Measurements from ENCODE around the gene TMEM106A. TPM values are rescaled to one million over a fixed set of nuclear protein-coding genes. Genes with fewer than 3 reads are reported as not detected.

TMEM106A gene
- total and polyA plus RNA-seq, 2 of the 13 experiments (the other 11 are each of a cell fraction or from before 2014, with no cell fraction given) = 16.9 to 35.9 TPM

DNA sequence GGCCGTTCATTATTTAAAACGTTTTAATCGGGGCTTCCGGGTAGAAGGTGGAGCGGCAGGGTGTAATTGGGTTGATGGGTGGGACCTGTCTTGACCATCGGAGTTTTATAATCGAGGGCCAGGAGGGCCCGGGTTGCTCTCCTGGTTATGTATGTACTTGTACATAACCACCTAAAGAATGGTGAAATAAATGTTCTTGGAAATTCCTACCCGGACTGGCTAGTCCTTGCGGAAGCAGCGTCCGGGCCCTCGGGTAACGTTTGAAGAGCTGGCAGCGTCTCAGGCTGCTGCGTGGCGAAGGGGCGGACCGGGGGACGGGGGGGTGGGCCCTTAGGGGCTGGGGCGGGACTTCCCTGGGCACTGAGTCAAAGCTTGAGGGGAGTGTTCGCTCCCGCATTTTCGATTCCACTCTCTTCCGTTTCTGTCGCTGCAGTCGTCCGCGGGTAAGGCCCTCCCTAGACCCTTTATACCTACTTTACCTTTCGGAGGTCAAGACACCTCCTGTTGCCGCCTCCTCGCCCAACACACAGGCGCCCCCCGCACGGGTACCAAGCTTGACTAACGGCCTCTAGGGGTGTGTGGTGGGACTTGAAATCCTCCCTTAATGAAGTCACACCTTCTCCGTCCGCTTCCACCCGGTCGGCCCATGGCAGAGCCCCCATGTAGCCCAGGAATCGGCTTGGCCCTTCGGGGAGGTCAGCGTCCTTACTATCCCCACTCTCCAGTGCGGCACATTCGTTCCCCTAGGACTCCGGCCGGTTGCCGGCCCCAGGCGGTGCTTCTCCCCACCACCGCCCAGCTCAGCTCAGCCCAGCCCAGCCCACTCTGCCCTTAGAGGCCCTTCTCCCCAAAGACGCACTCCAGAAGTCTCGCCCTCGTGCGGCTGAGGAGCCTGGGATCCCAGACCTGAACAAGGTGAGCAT lies at the start of gene TMEM106A (continued):
- TF ChIP-seq TEF (CRISPR knock-in tag; IDR thresholded peaks at IDR 0.05) (peak; percentile 49; the same call in 1 of the 2 replicates), PITX1 (CRISPR knock-in tag; IDR thresholded peaks at IDR 0.05) (peak; percentile 49; the same call in 1 of the 2 replicates), ZNF546 (CRISPR knock-in tag; conservative IDR thresholded peaks at IDR 0.05) (no peak), NR2F6 (IDR thresholded peaks at IDR 0.05) (no peak; the same call in 1 of the 2 replicates), NR2F6 (CRISPR knock-in tag; IDR thresholded peaks at IDR 0.05) (peak; percentile 56), ARHGAP35 (CRISPR knock-in tag; IDR thresholded peaks at IDR 0.05; ENCODE audit: borderline replicate concordance) (0 out of 2 replicates have a peak, but pooled peaks have one; percentile 61), KDM5A (IDR thresholded peaks at IDR 0.05; ENCODE audit: borderline replicate concordance, low read length) (no peak), GABPA (IDR thresholded peaks at IDR 0.05; ENCODE audit: low read depth, low read length) (no peak), GABPA (CRISPR knock-in tag; IDR thresholded peaks at IDR 0.05; ENCODE audit: low read depth) (peak; percentile 59), SMARCE1 (IDR thresholded peaks at IDR 0.05; ENCODE audit: borderline replicate concordance) (no peak), ZNF740 (CRISPR knock-in tag; IDR thresholded peaks at IDR 0.05) (peak; percentile 38; the same call in 1 of the 2 replicates), HDAC6 (IDR thresholded peaks at IDR 0.05; ENCODE audit: low read depth, low read length) (no peak), NBN (conservative IDR thresholded peaks at IDR 0.05) (no peak), KLF6 (CRISPR knock-in tag; IDR thresholded peaks at IDR 0.05) (no peak), ELF4 (CRISPR knock-in tag; IDR thresholded peaks at IDR 0.05; ENCODE audit: borderline replicate concordance) (peak; percentile 82; the same call in 1 of the 2 replicates), BRD4 (CRISPR knock-in tag; IDR thresholded peaks at IDR 0.05) (no peak), ZNF256 (CRISPR knock-in tag; conservative IDR thresholded peaks at IDR 0.05) (no peak; the same call in 1 of the 2 replicates), PHF5A (CRISPR knock-in tag; IDR thresholded peaks at IDR 0.05; ENCODE audit: low read depth, unreplicated experiment) (peak; percentile 12)
- TF ChIP-seq, protein P1, sequence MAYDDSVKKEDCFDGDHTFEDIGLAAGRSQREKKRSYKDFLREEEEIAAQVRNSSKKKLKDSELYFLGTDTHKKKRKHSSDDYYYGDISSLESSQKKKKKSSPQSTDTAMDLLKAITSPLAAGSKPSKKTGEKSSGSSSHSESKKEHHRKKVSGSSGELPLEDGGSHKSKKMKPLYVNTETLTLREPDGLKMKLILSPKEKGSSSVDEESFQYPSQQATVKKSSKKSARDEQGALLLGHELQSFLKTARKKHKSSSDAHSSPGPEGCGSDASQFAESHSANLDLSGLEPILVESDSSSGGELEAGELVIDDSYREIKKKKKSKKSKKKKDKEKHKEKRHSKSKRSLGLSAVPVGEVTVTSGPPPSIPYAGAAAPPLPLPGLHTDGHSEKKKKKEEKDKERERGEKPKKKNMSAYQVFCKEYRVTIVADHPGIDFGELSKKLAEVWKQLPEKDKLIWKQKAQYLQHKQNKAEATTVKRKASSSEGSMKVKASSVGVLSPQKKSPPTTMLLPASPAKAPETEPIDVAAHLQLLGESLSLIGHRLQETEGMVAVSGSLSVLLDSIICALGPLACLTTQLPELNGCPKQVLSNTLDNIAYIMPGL (CRISPR knock-in tag; IDR thresholded peaks at IDR 0.05; ENCODE audit: borderline replicate concordance in 1 of 2, low read depth in 1 of 2) = peak; percentile 64 to 72; a peak in 2 of 4 replicates
- TF ChIP-seq, protein P2, sequence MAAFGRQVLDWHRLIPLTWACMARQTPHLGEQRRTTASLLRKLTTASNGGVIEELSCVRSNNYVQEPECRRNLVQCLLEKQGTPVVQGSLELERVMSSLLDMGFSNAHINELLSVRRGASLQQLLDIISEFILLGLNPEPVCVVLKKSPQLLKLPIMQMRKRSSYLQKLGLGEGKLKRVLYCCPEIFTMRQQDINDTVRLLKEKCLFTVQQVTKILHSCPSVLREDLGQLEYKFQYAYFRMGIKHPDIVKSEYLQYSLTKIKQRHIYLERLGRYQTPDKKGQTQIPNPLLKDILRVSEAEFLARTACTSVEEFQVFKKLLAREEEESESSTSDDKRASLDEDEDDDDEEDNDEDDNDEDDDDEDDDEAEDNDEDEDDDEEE (CRISPR knock-in tag; IDR thresholded peaks at IDR 0.05) = peak; percentile 81; the same call in 1 of the 2 replicates
- TF ChIP-seq, protein P3, sequence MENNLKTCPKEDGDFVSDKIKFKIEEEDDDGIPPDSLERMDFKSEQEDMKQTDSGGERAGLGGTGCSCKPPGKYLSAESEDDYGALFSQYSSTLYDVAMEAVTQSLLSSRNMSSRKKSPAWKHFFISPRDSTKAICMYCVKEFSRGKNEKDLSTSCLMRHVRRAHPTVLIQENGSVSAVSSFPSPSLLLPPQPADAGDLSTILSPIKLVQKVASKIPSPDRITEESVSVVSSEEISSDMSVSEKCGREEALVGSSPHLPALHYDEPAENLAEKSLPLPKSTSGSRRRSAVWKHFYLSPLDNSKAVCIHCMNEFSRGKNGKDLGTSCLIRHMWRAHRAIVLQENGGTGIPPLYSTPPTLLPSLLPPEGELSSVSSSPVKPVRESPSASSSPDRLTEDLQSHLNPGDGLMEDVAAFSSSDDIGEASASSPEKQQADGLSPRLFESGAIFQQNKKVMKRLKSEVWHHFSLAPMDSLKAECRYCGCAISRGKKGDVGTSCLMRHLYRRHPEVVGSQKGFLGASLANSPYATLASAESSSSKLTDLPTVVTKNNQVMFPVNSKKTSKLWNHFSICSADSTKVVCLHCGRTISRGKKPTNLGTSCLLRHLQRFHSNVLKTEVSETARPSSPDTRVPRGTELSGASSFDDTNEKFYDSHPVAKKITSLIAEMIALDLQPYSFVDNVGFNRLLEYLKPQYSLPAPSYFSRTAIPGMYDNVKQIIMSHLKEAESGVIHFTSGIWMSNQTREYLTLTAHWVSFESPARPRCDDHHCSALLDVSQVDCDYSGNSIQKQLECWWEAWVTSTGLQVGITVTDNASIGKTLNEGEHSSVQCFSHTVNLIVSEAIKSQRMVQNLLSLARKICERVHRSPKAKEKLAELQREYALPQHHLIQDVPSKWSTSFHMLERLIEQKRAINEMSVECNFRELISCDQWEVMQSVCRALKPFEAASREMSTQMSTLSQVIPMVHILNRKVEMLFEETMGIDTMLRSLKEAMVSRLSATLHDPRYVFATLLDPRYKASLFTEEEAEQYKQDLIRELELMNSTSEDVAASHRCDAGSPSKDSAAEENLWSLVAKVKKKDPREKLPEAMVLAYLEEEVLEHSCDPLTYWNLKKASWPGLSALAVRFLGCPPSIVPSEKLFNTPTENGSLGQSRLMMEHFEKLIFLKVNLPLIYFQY (CRISPR knock-in tag; IDR thresholded peaks at IDR 0.05; ENCODE audit: borderline replicate concordance) = no peak

Data from HepG2 (cell line).